Muscle layer of duodenum (tissue), 2 donors: ENCODE data around the gene AQP6.

ENCODE experiments used
- H3K27ac ChIP-seq: one replicate; pipeline ENCODE4 v1.7.0; 2013; ENCODE audit warnings: mild to moderate bottlenecking, low read length
- H3K27me3 ChIP-seq: one replicate; pipeline ENCODE4 v1.7.0; 2013; ENCODE audit warnings: low read depth, mild to moderate bottlenecking, control low read depth, low read length
- H3K36me3 ChIP-seq, 2 donors: one replicate each; pipeline ENCODE4 v1.7.0; 2013; ENCODE audit warnings: low read length in 2 of 2, control low read depth in 1 of 2, mild to moderate bottlenecking in 1 of 2; ENCODE audit not compliant: insufficient read depth in 2 of 2, control insufficient read depth in 1 of 2
- H3K4me1 ChIP-seq, 2 donors: one replicate each; pipeline ENCODE4 v1.7.0; 2013; ENCODE audit warnings: low read length in 2 of 2, mild to moderate bottlenecking in 2 of 2, control low read depth in 1 of 2, moderate library complexity in 1 of 2; ENCODE audit not compliant: insufficient read depth in 2 of 2, control insufficient read depth in 1 of 2
- H3K4me3 ChIP-seq, 2 donors: one replicate each; pipeline ENCODE4 v1.7.0; 2013; ENCODE audit warnings: low read length in 2 of 2, low read depth in 1 of 2, mild to moderate bottlenecking in 1 of 2
- H3K9me3 ChIP-seq, 2 donors: one replicate each; pipeline ENCODE4 v1.7.0; 2013; ENCODE audit warnings: low read length in 2 of 2, control low read depth in 1 of 2, mild to moderate bottlenecking in 1 of 2; ENCODE audit not compliant: control insufficient read depth in 1 of 2
- donor health status: healthy.

AQP6 gene

GRCh38 chr12:50017641-50018040, 44.9 kb downstream of the AQP6 start:
- Histone ChIP-seq H3K4me1 (peaks cover 0 to 17% of the 10 kb centered on the region in 2 donors), H3K36me3 (no peaks in the 10 kb centered on the region), H3K9me3 (no peaks in the 10 kb centered on the region), H3K27ac (peak overlapping the region; percentile 84), H3K4me3 (no peak overlapping the region), H3K27me3 (no peaks in the 10 kb centered on the region)

- Histone ChIP-seq H3K27me3 (no peaks in the 10 kb centered on the region), H3K4me3 (no peak overlapping the region), H3K4me1 (peaks cover 0 to 17% of the 10 kb centered on the region in 2 donors), H3K9me3 (no peaks in the 10 kb centered on the region), H3K27ac (peak overlapping the region; percentile 27), H3K36me3 (no peaks in the 10 kb centered on the region)
Observed at GRCh38 chr12:50018154-50018553, 45.4 kb downstream of the AQP6 start.

- Histone ChIP-seq H3K4me3 (no peak overlapping the region), H3K27ac (no peak overlapping the region)
Observed at GRCh38 chr12:50018968-50019367, 46.2 kb downstream of the AQP6 start.

DNA sequence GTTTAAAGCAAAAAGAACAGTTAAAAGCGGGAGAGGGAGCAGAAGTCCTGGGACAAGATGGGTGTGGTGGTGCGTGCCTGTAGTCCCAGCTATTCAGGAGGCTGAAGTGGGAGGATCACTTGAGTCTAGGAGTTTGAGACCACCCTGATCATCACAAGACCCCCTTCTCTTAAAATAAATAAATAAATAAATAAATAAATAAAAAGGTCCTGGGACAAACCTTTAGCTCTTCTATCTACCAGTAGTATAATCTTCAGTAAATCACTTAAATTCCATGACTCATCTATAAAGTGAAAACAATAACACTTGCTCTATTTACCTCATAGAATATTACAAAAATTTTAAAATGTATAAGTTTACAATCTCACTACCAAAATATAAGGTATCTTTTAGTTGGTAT, 46.8 kb downstream of the AQP6 start:
- Histone ChIP-seq H3K4me3 (no peak overlapping the region), H3K27ac (no peak overlapping the region), H3K36me3 (no peaks in the 10 kb centered on the region), H3K9me3 (no peaks in the 10 kb centered on the region), H3K27me3 (no peaks in the 10 kb centered on the region), H3K4me1 (peaks cover 0 to 21% of the 10 kb centered on the region in 2 donors)

More at GRCh38 chr12:50018968-50019367, 46.2 kb downstream of the AQP6 start:
- H3K9me3 ChIP-seq = no peaks in the 10 kb centered on the region
- peaks cover 0 to 17% of the 10 kb centered on the region in 2 donors for H3K4me1 ChIP-seq
- H3K27me3 ChIP-seq = no peaks in the 10 kb centered on the region
- no peaks in the 10 kb centered on the region for H3K36me3 ChIP-seq

GRCh38 chr12:50021031-50021430, 48.3 kb downstream of the AQP6 start:
- Histone ChIP-seq H3K9me3 (no peaks in the 10 kb centered on the region), H3K27me3 (no peaks in the 10 kb centered on the region), H3K4me3 (peak overlapping the region in 1 of 2 donors; percentile 10), H3K36me3 (no peaks in the 10 kb centered on the region), H3K4me1 (peaks cover 0 to 27% of the 10 kb centered on the region in 2 donors), H3K27ac (no peak overlapping the region)

- peaks cover 0 to 22% of the 10 kb centered on the region in 2 donors for H3K4me1 ChIP-seq
- no peak overlapping the region for H3K4me3 ChIP-seq
- H3K36me3 ChIP-seq = no peaks in the 10 kb centered on the region
Observed at GRCh38 chr12:50022903-50023302, 50.2 kb downstream of the AQP6 start.

DNA sequence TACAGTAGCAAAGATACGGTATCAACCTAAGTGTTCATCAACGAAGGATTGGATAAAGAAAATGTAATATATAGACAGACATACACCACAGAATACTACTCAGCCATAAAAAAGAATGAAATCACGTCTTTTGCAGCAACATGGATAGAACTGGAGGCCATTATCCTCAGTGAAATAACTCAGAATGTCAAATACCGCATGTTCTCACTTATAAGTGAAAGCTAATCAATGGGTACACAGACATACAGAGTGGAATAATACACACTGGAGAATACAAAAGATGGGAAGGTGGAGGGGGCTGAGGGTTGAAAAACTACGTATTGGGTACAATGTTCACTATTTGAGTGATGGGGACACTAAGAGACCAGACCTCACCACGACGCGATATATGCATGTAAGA, 51.5 kb downstream of the AQP6 start:
- Histone ChIP-seq H3K9me3 (no peaks in the 10 kb centered on the region), H3K36me3 (no peaks in the 10 kb centered on the region), H3K4me1 (peaks cover 0 to 11% of the 10 kb centered on the region in 2 donors), H3K27ac (no peak overlapping the region), H3K27me3 (no peaks in the 10 kb centered on the region), H3K4me3 (peak overlapping the region; percentile 63 to 92)

More at GRCh38 chr12:50022903-50023302, 50.2 kb downstream of the AQP6 start:
- H3K27me3 ChIP-seq = no peaks in the 10 kb centered on the region
- H3K27ac ChIP-seq = no peak overlapping the region
- no peaks in the 10 kb centered on the region for H3K9me3 ChIP-seq

- no peak overlapping the region for H3K27ac ChIP-seq
- H3K36me3 ChIP-seq = no peaks in the 10 kb centered on the region
- peak overlapping the region; percentile 63 to 92 for H3K4me3 ChIP-seq
- no peaks in the 10 kb centered on the region for H3K27me3 ChIP-seq
- H3K4me1 ChIP-seq = peaks cover 0 to 10% of the 10 kb centered on the region in 2 donors
- H3K9me3 ChIP-seq = no peaks in the 10 kb centered on the region
Observed at GRCh38 chr12:50024805-50025186, 52.0 kb downstream of the AQP6 start.

GRCh38 chr12:50025187-50026059, 52.7 kb downstream of the AQP6 start, which contains the start of gene RACGAP1:
Gene RACGAP1 (minus strand): TSS chr12:50025494. CDS start chr12:50016715, 8,779 bp downstream.
- Histone ChIP-seq H3K9me3 (no peaks in the 10 kb centered on the region), H3K36me3 (no peaks in the 10 kb centered on the region), H3K4me3 (peak within 1 kb of the TSS; percentile 63 to 92), H3K27me3 (no peaks in the 10 kb centered on the region), H3K4me1 (peaks cover 0 to 10% of the 10 kb centered on the region in 2 donors), H3K27ac (peak within 1 kb of the TSS; percentile 60)

DNA sequence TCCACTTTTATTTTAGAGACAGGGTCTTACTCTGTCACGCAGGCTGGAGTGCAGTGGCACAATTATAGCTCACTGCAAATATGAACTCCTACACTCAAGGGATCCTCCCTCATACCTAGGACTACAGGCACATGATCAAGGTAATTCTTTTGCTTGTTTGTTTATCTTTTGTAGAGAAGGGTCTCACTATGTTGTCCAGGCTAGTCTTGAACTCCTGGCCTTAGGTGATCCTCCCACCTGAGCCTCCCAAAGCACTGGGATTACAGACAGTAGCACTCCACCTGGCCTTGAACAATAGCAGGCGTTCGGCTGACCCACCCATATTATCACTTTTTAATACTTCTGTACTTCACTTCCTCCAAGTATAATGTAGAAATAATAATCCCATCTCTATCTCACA, 53.9 kb downstream of the AQP6 start:
- Histone ChIP-seq H3K4me3 (no peak overlapping the region), H3K27me3 (no peaks in the 10 kb centered on the region), H3K4me1 (peaks cover 0 to 10% of the 10 kb centered on the region in 2 donors), H3K36me3 (no peaks in the 10 kb centered on the region), H3K9me3 (no peaks in the 10 kb centered on the region), H3K27ac (no peak overlapping the region)
